ENCODE data around the gene EVX2. TPM values are rescaled to one million over a fixed set of nuclear protein-coding genes. Genes with fewer than 3 reads are reported as not detected.

Gene EVX2
- total RNA-seq, 1 donor from 2014 or later, result 0.10 TPM

GRCh38 chr2:176102309-176102866 is 18.6 kb upstream of the EVX2 start:
- TF ChIP-seq CTCF (conservative IDR thresholded peaks at IDR 0.05), result no peak
- H3K27me3 Mint-ChIP-seq, result peaks cover 95% of the 10 kb centered on the region
- H3K9me3 Mint-ChIP-seq, result no peaks in the 10 kb centered on the region
- peaks cover 14% of the 10 kb centered on the region for H3K4me1 Mint-ChIP-seq (ENCODE audit: unreplicated experiment)
- H3K36me3 Mint-ChIP-seq, result no peaks in the 10 kb centered on the region
- no peak overlapping the region for H3K4me3 Mint-ChIP-seq
- H3K27ac Mint-ChIP-seq, result no peak overlapping the region
- DNase-seq (ENCODE audit: extremely low spot score, unreplicated experiment), result no peak

- Mint-ChIP-seq H3K4me1 (ENCODE audit: unreplicated experiment) (peaks cover 14% of the 10 kb centered on the region), H3K27ac (no peak overlapping the region), H3K27me3 (peaks cover 96% of the 10 kb centered on the region), H3K36me3 (no peaks in the 10 kb centered on the region), H3K9me3 (no peaks in the 10 kb centered on the region), H3K4me3 (no peak overlapping the region)
- DNase-seq (ENCODE audit: extremely low spot score, unreplicated experiment), result peak; percentile 45
- TF ChIP-seq CTCF (conservative IDR thresholded peaks at IDR 0.05), result no peak
Measured at GRCh38 chr2:176101842-176102241, 18.1 kb upstream of the EVX2 start.

- Mint-ChIP-seq H3K27me3 (peaks cover 98% of the 10 kb centered on the region), H3K4me1 (ENCODE audit: unreplicated experiment) (peaks cover 16% of the 10 kb centered on the region), H3K36me3 (no peaks in the 10 kb centered on the region), H3K4me3 (no peak overlapping the region), H3K27ac (no peak overlapping the region), H3K9me3 (no peaks in the 10 kb centered on the region)
- no peak for DNase-seq (ENCODE audit: extremely low spot score, unreplicated experiment)
- no peak for TF ChIP-seq CTCF (conservative IDR thresholded peaks at IDR 0.05)
Measured at GRCh38 chr2:176101216-176101830, 17.6 kb upstream of the EVX2 start.

GRCh38 chr2:176100547-176101140 is 16.9 kb upstream of the EVX2 start:
- Mint-ChIP-seq H3K4me3 (no peak overlapping the region), H3K4me1 (ENCODE audit: unreplicated experiment) (peaks cover 10% of the 10 kb centered on the region), H3K36me3 (no peaks in the 10 kb centered on the region), H3K9me3 (no peaks in the 10 kb centered on the region), H3K27ac (no peak overlapping the region), H3K27me3 (peaks cover 98% of the 10 kb centered on the region)
- TF ChIP-seq CTCF (conservative IDR thresholded peaks at IDR 0.05), result no peak
- DNase-seq (ENCODE audit: extremely low spot score, unreplicated experiment), result peak; percentile 64

GRCh38 chr2:176099728-176100546 is 16.2 kb upstream of the EVX2 start, which contains the start of gene HOXD12:
Gene HOXD12 (plus strand): TSS chr2:176099795. CDS start chr2:176099802, 7 bp downstream.
- no peak for TF ChIP-seq CTCF (conservative IDR thresholded peaks at IDR 0.05)
- H3K36me3 Mint-ChIP-seq, result no peaks in the 10 kb centered on the region
- DNase-seq (ENCODE audit: extremely low spot score, unreplicated experiment), result peak; percentile 66
- H3K4me3 Mint-ChIP-seq, result peak within 1 kb of the TSS; percentile 66
- H3K4me1 Mint-ChIP-seq (ENCODE audit: unreplicated experiment), result peaks cover 7% of the 10 kb centered on the region
- no peaks in the 10 kb centered on the region for H3K9me3 Mint-ChIP-seq
- no peak within 1 kb of the TSS for H3K27ac Mint-ChIP-seq
- peaks cover 98% of the 10 kb centered on the region for H3K27me3 Mint-ChIP-seq
